Panc1 (cell line): ENCODE measurements around the gene ACSS3. TPM values are rescaled to one million over a fixed set of nuclear protein-coding genes. Genes with fewer than 3 reads are reported as not detected.

Source experiments
- ATAC-seq: fragments of 200-7000 bp; cut with Tn5 transposase; 2 replicates; pipeline ENCODE4 v1.9.1; 2020; ENCODE audit warnings: mild to moderate bottlenecking, moderate library complexity
- BruUV-seq: library from RNA; stranded (reverse); fragments of 400-500 nt; replicated peaks from 2 replicates; lab custom pipeline; 2021; lab: Mats Ljungman, UMichigan
- CTCF ChIA-PET: fragments of 300-600 bp; sonication (Branson Sonifier 250); formaldehyde crosslinking; loops from one replicate; lab custom pipeline; 2022; ENCODE audit warnings: antibody characterized with exemption; lab: Charles Lee
- POLR2A ChIA-PET: fragments of 300-600 bp; sonication (Branson Sonifier 250); formaldehyde crosslinking; loops from one replicate; lab custom pipeline; 2022; ENCODE audit warnings: antibody characterized with exemption; lab: Charles Lee
- DNase-seq: peaks from one replicate; pipeline ENCODE4 v3.0.0-alpha.2; 2010; ENCODE audit warnings: low read depth, low spot score
- H3K27ac ChIP-seq: 2 replicates; pipeline ENCODE4 v1.5.1; 2011; ENCODE audit warnings: mild to moderate bottlenecking, low read length, inconsistent platforms
- H3K27me3 ChIP-seq: fragments of 200-500 bp; sonication (Bioruptor generic); 2 replicates; pipeline ENCODE4 v1.6.0; 2014; ENCODE audit warnings: low read length, inconsistent platforms; ENCODE audit not compliant: control insufficient read depth, insufficient read depth
- H3K36me3 ChIP-seq: fragments of 200-500 bp; sonication (Bioruptor generic); 2 replicates; pipeline ENCODE4 v1.5.1; 2014; ENCODE audit warnings: inconsistent platforms, mild to moderate bottlenecking, low read length, moderate library complexity; ENCODE audit not compliant: control insufficient read depth, insufficient read depth
- H3K4me1 ChIP-seq: 2 replicates; pipeline ENCODE4 v1.5.1; 2011; ENCODE audit warnings: inconsistent platforms, mild to moderate bottlenecking, low read length, moderate library complexity; ENCODE audit not compliant: control insufficient read depth, insufficient read depth
- H3K4me3 ChIP-seq, 2 experiments: 2 replicates each; pipeline ENCODE4 v1.5.1; 2011 to 2012; ENCODE audit warnings: low read depth in 2 of 2, low read length in 2 of 2, mild to moderate bottlenecking in 2 of 2, inconsistent platforms in 1 of 2, moderate library complexity in 1 of 2
- H3K9me3 ChIP-seq: fragments of 200-500 bp; sonication (Bioruptor generic); 2 replicates; pipeline ENCODE4 v1.5.1; 2014; ENCODE audit warnings: low read depth, mild to moderate bottlenecking, inconsistent platforms, low read length, moderate library complexity; ENCODE audit not compliant: control insufficient read depth, insufficient read depth
- CTCF ChIP-seq: fragments of 450-650 bp; IDR thresholded peaks from 2 replicates; pipeline ENCODE4 v1.5.1; 2017; ENCODE audit warnings: mild to moderate bottlenecking
- POLR2AphosphoS5 ChIP-seq: IDR thresholded peaks from 2 replicates; pipeline ENCODE4 v1.6.1; 2012; ENCODE audit warnings: mild to moderate bottlenecking, low read depth, low read length, moderate library complexity
- SIN3A ChIP-seq: IDR thresholded peaks from 2 replicates; pipeline ENCODE4 v1.6.1; 2012; ENCODE audit warnings: low read depth, mild to moderate bottlenecking, low read length, moderate library complexity, borderline replicate concordance; ENCODE audit not compliant: insufficient read depth
- TCF7L2 ChIP-seq: IDR thresholded peaks from 2 replicates; pipeline ENCODE4 v1.6.1; 2011; ENCODE audit warnings: mild to moderate bottlenecking, low read depth, low read length, inconsistent platforms
- in situ Hi-C: cut with HindIII; loops from 2 replicates; pipeline ENCODE4 v1.10.0; 2016; ENCODE audit warnings: low sequenced_read_pairs, low pct_unique_long_range_greater_than_20kb
- intact Hi-C: fragments of 100-400 bp; cut with micrococcal nuclease; formaldehyde crosslinking; loops from one replicate; pipeline ENCODE4 v1.10.0; 2022; ENCODE audit not compliant: unreplicated experiment
- total RNA-seq: library from RNA; stranded (reverse); gene quantifications from one replicate; pipeline ENCODE4 v1.2.1, GENCODE V29; 2021; ENCODE audit not compliant: unreplicated experiment
- TF ChIP-seq, protein P1 (sequence below), 2 experiments: IDR thresholded peaks; 2 replicates each; pipeline ENCODE4 v1.6.1; 2011 to 2012; ENCODE audit warnings: low read depth in 2 of 2, control low read depth in 1 of 2, low read length in 1 of 2, mild to moderate bottlenecking in 1 of 2, moderate library complexity in 1 of 2; ENCODE audit not compliant: insufficient read depth in 1 of 2

The ACSS3 gene
- total RNA-seq, 1 experiment from 2014 or later, result 0.10 TPM

- POLR2A ChIA-PET, result no interaction called here
- no peak for ATAC-seq
- BruUV-seq, result no TSS peak
Observed at GRCh38 chr12:81203671-81204204, 125.9 kb downstream of the ACSS3 start.

GRCh38 chr12:81205416-81205815 is 127.5 kb downstream of the ACSS3 start:
- DNase-seq (no peak), ATAC-seq (no peak)
- intact Hi-C loops, result no loop called here
- in situ Hi-C loops, result no loop called here
- no peaks in the 10 kb centered on the region for H3K36me3 ChIP-seq
- POLR2A ChIA-PET, result no interaction called here
- H3K27ac ChIP-seq, result no peak overlapping the region
- CTCF ChIA-PET, result no interaction called here
- no peaks in the 10 kb centered on the region for H3K9me3 ChIP-seq
- TF ChIP-seq POLR2AphosphoS5 (no peak), SIN3A (no peak), TCF7L2 (no peak), CTCF (no peak)
- TF ChIP-seq, protein P1, sequence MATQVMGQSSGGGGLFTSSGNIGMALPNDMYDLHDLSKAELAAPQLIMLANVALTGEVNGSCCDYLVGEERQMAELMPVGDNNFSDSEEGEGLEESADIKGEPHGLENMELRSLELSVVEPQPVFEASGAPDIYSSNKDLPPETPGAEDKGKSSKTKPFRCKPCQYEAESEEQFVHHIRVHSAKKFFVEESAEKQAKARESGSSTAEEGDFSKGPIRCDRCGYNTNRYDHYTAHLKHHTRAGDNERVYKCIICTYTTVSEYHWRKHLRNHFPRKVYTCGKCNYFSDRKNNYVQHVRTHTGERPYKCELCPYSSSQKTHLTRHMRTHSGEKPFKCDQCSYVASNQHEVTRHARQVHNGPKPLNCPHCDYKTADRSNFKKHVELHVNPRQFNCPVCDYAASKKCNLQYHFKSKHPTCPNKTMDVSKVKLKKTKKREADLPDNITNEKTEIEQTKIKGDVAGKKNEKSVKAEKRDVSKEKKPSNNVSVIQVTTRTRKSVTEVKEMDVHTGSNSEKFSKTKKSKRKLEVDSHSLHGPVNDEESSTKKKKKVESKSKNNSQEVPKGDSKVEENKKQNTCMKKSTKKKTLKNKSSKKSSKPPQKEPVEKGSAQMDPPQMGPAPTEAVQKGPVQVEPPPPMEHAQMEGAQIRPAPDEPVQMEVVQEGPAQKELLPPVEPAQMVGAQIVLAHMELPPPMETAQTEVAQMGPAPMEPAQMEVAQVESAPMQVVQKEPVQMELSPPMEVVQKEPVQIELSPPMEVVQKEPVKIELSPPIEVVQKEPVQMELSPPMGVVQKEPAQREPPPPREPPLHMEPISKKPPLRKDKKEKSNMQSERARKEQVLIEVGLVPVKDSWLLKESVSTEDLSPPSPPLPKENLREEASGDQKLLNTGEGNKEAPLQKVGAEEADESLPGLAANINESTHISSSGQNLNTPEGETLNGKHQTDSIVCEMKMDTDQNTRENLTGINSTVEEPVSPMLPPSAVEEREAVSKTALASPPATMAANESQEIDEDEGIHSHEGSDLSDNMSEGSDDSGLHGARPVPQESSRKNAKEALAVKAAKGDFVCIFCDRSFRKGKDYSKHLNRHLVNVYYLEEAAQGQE (IDR thresholded peaks at IDR 0.05; ENCODE audit: insufficient read depth in 1 of 2, low read depth in 2 of 2, low read length in 1 of 2), result no peak
- no peaks in the 10 kb centered on the region for H3K27me3 ChIP-seq
- no peak overlapping the region for H3K4me3 ChIP-seq
- H3K4me1 ChIP-seq, result no peaks in the 10 kb centered on the region; the same call in 1 of the 2 replicates
- BruUV-seq, result no TSS peak

More at GRCh38 chr12:81203671-81204204, 125.9 kb downstream of the ACSS3 start:
- H3K4me1 ChIP-seq, result no peaks in the 10 kb centered on the region
- H3K9me3 ChIP-seq, result no peaks in the 10 kb centered on the region
- no peaks in the 10 kb centered on the region for H3K27me3 ChIP-seq
- in situ Hi-C loops (no loop called here), intact Hi-C loops (no loop called here)
- H3K4me3 ChIP-seq, result no peak overlapping the region
- no peak for TF ChIP-seq TCF7L2
- TF ChIP-seq POLR2AphosphoS5, result no peak
- no peak for TF ChIP-seq CTCF
- TF ChIP-seq, protein P1 (IDR thresholded peaks at IDR 0.05; ENCODE audit: insufficient read depth in 1 of 2, low read depth in 2 of 2, low read length in 1 of 2), result no peak
- TF ChIP-seq SIN3A, result no peak
- no peaks in the 10 kb centered on the region for H3K36me3 ChIP-seq
- CTCF ChIA-PET, result no interaction called here
- DNase-seq, result no peak
- no peak overlapping the region for H3K27ac ChIP-seq
